HEK293 (cell line): Measurements from ENCODE around the gene ALS2.

Experiments
- ZNF132 ChIP-seq: fragments of 450-650 bp; formaldehyde crosslinking; IDR thresholded peaks from 2 replicates; pipeline ENCODE4 v1.5.1; 2017; ENCODE audit warnings: missing biosample characterization, missing genetic modification characterization, borderline replicate concordance
- ZNF366 ChIP-seq: fragments of 450-650 bp; formaldehyde crosslinking; conservative IDR thresholded peaks from 2 replicates; pipeline ENCODE4 v1.5.1; 2016; ENCODE audit warnings: missing biosample characterization, missing genetic modification characterization
- ZNF660 ChIP-seq: fragments of 450-650 bp; IDR thresholded peaks from 2 replicates; pipeline ENCODE4 v1.5.1; 2018; ENCODE audit warnings: missing biosample characterization, mild to moderate bottlenecking, missing genetic modification characterization
- TF ChIP-seq, protein P1 (sequence below): fragments of 450-650 bp; formaldehyde crosslinking; IDR thresholded peaks from 2 replicates; pipeline ENCODE4 v1.5.1; 2016; ENCODE audit warnings: missing biosample characterization, missing genetic modification characterization

DNA sequence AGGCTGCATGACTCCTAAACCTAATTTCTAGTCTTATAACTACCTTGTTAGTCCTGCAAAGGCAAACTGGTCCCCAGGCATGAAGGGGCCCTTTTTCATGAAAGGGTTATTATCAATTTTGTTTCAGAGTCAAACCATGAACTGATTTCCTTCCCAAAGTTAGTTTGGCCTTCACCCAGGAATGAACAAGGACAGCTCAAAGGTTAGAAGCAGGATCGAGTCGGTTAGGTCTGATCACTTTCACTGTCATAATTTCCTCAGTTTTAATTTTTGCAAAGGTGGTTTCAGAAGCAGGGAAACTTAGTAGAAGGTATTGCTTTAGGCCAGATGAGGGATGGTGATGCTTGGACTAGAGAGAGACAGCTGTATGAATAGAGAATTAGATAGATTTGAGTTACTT is 8.7 kb upstream of the ALS2 start:
- TF ChIP-seq, protein P1, sequence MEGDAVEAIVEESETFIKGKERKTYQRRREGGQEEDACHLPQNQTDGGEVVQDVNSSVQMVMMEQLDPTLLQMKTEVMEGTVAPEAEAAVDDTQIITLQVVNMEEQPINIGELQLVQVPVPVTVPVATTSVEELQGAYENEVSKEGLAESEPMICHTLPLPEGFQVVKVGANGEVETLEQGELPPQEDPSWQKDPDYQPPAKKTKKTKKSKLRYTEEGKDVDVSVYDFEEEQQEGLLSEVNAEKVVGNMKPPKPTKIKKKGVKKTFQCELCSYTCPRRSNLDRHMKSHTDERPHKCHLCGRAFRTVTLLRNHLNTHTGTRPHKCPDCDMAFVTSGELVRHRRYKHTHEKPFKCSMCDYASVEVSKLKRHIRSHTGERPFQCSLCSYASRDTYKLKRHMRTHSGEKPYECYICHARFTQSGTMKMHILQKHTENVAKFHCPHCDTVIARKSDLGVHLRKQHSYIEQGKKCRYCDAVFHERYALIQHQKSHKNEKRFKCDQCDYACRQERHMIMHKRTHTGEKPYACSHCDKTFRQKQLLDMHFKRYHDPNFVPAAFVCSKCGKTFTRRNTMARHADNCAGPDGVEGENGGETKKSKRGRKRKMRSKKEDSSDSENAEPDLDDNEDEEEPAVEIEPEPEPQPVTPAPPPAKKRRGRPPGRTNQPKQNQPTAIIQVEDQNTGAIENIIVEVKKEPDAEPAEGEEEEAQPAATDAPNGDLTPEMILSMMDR (tag by site-specific recombination): no peak
- TF ChIP-seq ZNF132 (tag by site-specific recombination): no peak
- no peak for TF ChIP-seq ZNF660 (tag by site-specific recombination)
- TF ChIP-seq ZNF366 (tag by site-specific recombination): no peak
